AG08396 (cell line): ENCODE data around the gene COL27A1.

Experiments used
- DNase-seq: peaks from one replicate; pipeline ENCODE4 v3.0.0; 2012; ENCODE audit warnings: low spot score, mixed read lengths

COL27A1 gene

DNA sequence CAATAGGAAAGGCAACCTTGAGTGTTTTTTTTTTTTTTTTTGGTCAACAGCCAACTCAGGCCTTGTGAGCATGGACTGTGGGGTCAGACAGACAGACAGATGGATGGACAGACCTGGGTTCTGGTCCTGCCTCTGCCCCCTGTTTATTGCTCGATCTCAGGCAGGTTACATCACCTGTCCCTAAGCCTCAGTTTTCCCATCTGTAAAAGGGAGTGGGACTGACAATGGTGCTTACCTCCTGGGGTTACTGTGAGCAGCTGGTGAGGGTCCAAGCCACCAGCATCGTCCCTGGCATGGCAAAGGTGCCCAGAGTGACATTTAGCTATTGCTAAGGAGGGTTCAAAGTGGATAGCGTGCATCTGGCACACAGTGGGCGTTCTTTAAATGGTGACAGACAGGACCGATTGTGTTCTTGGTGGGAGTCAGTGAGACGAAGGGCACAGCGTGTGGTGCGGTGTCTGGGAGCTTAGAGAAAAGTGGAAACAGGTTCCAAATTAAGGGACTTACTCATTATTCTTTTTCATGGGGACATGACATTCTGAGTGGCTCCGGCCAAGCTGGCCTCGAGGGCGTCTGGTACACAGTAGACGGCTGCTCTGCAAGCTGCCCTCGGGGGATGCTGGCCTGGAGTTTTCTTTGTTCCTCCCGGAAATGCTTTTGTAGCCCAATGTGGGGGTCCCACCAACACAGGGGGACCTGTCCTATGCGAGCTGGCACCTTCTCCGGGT lies 72.1 kb downstream of the COL27A1 start:
- no peak for DNase-seq

DNA sequence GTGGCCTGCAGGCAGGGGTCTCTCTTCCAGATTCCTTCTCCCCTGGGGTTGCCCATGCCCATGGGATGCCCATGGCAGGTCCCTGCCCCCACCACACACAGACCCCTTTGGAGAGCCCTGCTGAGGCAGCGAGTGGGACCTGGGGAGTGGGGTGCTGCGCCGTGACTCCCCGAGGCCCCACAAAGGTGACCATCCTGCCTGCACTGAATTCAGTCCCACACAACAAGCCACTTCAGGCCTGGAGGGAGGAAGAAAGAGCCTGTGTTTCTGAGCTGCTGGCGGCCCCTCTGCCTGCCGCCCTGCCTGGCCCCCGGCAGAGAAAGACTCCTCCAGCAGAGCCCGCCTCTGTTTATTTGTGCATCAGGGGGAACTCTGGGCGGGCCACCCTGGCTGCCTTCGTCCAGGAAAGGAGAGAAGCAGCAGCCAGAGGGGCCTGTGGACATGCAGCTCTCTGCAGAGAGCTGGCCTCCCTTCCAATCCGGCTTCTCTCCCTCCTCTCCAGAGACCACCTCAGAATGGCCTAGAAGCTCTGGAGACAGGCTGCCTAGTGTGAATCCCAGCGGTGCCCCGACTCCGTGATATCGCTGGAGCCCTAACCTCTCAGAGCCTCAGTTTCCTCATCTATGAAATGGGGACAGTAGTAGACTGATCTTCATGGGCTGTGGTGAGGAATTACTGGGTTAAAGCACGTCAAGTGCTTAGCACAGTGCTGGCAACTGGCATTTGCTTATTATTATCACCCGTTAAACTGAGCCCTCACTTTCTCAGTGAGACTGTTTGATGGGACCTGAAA lies 72.9 kb downstream of the COL27A1 start:
- DNase-seq, result no peak

DNA sequence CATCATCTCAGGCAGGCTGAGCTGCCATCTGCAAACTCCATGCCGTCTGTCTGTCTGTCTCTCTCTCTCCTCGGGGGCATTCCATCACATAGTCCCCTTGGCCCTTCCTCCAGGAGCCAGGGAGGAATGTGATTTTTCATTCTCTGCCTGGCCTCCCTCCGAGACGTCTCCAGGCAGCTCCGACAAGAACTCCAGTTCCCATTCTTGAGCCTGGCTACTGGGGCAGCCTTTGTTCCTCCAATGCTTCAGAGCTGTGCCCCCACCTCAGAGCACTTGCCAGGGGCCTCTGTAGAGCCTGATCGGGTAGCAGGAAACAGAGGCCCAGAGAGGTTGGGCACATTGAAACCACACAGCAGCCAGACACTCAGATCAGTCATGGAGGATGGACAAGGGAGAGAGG lies 74.0 kb downstream of the COL27A1 start:
- DNase-seq, result no peak

DNA sequence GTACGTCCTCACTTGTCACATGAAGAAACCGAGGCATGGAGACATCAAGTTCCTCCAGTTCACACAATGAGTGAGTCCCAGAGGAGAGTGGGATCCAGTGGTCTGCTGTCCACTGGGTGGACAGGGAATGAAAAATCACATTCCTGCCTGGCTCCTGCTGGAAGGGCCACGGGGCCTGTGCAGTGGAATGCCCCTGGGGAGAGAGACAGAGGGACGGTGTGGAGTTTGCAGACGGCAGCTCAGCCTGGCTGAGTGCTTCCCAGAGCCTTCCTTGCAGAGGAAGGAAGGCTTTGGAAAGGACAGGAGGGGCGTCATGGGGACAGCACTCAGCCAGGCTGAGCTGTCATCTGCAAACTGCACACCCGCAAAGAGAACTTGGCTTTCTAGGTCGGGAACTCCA lies 74.7 kb downstream of the COL27A1 start:
- DNase-seq, result no peak

DNA sequence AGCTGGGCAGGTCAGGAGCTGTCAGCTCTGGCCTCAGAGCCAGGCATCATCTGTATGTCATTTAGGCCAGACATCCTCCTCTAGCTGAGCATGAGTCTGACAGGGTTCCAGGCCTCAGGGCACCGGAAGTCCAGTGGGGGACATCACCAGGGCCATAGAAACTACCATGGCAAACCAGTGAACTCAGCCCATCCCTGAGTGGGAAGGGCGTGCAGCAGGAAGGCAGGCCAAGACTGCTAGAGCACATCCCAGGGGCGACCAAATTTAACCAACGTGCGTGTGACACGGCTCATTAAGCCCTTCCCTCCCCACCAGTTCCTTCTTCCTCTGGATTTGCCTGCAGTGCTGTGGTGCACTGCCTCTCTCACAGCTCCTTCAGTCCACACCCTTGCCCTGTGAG lies 75.9 kb downstream of the COL27A1 start:
- DNase-seq, result no peak

DNA sequence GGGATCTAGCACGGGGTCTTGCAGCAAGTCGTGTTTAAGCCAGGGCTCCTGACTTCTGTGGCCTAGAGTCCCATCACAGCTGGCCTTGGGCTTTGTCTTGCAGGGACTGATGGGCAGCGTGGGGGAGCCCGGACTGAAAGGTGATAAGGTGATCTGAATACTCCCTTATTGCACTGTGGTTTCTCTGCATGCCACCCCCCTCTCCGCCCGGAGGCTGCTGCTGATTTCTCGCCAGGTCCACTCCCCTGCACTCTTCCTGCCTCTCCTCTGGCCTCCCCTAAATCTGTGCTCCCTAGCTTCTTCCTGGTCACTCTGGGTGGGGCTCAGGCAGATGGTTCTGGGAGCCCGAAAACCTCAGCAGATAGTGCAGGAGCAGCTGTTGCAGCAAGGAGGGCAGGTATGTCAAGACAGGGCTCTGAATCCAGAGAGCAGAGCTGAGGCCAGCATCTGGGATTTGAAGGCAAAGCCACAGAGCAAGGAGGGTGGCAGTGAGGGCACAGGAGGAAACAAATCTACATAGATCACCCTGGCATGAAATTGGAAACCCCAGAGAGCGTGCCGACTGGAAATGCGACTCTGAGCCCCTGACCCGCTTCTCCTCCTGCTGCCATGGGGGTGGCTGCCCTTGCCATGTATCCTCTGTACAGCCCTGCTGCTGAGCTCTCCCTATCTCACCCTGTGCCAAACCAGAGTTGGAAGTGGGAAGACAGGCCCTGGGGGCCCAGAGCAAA lies 76.5 kb downstream of the COL27A1 start:
- DNase-seq, result no peak

DNA sequence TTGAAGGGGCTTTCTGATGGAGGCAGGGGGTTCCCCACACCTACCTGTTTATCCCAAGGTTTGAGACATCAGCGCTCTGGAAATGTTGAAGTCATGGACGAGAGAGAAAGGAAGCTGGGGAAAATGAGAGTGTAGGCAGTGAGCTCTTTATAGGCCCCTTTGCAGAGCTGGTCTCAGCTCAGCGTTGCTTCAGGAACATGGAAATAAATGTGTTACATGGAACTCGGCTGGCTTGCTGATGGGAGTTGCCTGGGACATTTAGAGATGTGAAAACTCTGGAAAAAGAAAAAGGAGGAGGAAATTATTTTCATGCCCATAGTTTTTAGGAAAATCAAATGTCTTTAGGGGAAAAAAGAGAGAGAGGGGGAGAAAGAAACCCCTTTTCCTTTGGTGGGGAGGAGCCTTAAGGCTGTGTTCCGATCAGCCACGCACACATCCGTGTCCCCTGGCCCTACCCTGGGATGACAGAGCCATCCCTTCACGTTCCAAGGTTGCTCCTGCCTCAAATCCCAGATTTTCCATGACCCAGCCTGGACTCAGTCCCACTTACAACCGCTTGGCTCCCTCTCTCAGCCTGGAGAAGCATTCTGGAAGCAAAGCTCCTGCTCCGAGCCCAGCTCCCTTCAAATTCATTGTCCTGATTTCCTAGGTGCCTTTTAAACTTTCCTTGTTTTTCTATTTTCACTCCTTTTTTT lies 78.3 kb downstream of the COL27A1 start:
- no peak for DNase-seq

DNA sequence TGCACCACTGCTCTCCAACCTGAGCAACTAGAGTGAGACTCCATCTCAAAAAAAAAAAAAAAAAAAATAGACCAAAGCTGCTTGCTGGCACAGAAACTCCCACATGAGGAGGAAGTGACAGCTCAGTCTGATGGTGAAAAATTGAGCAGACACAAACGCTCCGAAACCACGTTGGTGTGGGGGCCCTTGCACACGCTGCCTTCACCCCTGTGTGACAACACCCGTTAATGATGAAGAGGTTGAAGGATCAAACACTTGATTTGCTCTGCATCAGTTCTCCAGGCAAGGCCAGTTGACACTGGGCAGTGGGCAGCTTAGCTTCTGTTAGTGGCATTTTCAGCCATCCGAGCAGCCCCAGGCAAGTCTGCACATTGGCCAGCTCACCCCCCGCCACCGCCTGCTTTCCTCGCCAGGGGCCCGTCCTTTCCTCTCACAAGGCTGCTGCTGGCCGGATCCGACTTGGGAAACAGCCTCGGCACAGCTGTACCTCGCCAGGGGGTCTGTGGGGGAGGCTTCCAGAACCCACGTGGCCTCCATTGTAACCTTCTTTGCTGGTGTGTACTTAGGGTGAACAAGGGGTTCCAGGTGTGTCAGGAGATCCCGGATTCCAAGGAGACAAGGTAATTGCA lies 79.8 kb downstream of the COL27A1 start:
- no peak for DNase-seq

DNA sequence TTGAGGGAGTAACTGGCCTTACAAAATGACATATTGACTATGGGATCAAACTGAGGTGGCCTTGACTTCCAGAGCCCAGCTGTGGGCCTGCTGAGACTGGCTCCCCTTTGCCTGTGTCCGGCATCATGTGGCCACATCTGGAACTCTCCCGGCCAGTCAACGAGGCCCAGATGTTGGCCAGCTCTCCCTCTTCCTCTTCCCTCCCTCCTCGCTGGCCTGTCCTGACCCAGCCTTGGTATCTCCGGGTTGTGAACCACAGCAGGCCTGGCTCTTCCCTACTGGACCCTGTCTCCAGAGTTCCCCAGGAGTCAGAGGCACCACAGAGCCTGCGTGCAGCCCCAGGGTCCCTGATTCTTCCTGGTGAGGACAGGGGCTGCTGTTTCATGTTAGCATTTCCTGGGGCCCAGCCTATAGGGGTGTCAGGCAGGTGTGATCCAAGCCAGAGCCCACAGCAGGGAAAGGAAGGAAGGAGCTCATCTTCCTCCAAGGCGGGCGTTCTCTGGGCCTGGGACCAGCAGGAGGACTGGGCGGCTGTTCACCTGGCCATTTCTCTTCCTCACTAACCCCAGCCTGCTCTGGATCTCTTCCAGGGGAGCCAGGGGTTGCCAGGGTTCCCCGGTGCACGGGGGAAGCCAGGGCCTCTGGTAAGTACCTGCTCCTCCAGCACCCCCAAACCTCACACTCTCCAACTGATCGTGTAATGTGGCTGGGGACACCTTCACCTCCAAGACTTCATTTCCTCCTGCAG lies 81.2 kb downstream of the COL27A1 start:
- no peak for DNase-seq

DNA sequence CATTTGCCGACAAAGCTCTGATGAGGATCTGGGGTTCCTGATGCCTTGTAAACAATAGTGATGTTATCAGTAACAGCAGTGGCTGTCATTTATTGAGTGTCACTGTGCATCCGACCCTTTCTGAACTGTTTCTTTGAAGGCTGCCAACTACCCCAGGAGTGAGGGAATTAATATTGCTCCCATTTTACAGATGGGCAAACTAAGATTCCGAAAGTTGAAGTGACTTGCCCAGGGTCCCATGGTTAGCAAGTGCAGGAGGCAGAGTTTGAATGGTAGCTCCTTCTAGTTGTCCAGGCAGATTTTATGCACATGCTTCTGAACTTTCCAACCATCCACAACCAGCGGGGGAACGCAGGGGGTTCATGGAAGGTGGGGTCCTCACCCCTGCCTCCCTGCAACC lies 81.9 kb downstream of the COL27A1 start:
- no peak for DNase-seq

DNA sequence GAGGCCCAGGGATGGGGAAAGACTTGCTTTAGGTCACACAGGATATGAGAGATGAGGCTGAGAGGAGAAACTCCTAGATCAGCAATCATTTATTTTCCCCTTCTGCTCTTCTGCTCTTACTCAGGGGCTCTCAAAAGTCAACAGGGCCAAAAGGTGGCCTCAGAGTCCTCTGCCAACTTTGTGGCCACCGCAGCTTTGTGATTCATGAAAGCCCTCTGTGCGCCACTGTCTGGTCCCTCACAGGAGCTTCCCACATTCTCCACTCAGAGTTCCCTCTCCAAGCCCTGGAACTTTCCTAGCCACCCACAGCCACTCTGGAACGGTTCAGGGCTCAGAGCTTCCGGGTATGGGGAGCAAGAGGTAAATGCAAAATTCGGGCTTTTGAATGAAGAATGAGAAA lies 82.4 kb downstream of the COL27A1 start:
- DNase-seq, result no peak

DNA sequence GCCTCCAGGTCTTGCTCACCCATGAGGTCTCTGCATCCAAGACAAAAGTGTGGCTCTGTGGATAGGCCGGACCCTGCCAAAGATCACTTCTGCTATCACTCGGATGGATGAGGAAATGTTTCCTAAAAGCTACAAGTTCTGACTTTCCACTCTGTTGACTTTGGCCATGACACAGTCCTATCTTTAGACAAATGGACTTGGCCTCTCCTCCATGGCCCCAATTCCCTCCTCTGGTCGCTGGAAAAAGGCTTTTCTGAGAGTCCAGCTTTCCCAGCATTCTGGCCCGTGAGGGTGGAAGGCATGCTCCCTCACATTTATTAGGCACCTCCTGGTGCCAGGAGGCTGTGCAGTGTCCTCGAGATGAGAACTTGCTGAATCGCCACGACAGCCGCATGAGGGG lies 83.1 kb downstream of the COL27A1 start:
- DNase-seq, result no peak

DNA sequence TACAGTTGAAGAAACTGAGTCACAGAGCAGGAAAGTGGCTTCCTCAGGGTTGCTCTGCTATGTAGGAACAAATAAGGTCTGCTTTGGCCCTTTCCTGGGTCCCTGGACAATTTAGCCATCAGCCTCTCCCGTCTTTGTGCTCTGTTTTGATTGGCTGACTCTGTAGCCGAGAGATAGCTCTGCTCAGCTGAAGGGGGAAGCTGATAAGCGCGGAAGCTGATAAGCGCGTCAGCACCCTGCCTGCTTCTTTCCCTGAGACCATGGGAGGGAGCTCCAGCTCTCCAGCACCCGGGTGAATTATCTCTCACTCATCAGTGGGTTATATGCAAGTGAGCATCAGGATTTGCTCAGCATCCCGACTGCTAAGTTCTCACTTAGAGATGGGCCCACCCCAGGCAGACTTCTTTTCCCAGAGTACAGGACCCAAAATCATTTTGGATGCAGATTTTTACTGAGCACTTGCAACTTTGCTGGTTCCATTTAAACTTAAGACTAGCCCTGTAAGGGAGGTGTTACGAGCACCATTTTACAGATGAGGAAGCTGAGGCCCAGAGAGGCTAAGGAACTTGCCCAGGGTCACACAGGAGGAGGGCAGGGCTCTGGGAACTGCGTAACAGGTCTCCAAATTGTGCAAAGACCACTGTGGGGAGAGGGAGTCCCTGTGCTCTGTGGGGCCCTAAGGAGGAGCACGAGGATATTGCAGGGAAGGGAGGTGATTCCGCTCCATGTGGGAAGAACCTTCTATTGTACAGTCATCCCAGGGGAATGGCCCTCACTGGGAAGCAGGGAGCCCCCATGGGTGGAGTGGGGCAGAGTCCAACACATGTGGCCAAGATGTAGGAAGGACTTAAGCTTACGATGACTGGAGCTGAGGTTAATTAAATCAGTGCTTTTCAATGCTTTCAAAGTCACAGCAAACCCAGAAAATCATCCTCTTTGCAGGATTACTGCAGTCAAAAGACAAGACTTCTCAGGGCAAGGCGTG lies 83.8 kb downstream of the COL27A1 start:
- DNase-seq, result peak; percentile 57

DNA sequence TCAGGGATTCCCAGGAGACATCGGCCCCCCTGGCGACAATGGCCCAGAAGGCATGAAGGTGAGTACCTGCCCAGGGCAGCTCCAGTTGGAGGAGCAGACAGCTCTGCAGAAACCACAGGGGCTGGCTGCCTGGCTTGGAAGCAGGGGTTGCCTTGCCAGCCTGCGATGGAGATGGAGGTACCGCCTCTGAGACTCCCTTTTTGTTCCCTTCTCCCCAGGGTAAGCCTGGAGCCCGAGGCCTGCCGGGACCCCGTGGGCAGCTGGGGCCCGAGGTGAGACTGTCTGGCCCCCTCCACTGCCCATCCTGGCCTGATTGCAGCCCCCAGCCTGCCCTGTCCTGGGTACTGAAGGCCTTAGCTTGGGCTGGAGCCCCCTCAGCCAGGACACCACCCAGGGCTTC lies 84.9 kb downstream of the COL27A1 start:
- no peak for DNase-seq

DNA sequence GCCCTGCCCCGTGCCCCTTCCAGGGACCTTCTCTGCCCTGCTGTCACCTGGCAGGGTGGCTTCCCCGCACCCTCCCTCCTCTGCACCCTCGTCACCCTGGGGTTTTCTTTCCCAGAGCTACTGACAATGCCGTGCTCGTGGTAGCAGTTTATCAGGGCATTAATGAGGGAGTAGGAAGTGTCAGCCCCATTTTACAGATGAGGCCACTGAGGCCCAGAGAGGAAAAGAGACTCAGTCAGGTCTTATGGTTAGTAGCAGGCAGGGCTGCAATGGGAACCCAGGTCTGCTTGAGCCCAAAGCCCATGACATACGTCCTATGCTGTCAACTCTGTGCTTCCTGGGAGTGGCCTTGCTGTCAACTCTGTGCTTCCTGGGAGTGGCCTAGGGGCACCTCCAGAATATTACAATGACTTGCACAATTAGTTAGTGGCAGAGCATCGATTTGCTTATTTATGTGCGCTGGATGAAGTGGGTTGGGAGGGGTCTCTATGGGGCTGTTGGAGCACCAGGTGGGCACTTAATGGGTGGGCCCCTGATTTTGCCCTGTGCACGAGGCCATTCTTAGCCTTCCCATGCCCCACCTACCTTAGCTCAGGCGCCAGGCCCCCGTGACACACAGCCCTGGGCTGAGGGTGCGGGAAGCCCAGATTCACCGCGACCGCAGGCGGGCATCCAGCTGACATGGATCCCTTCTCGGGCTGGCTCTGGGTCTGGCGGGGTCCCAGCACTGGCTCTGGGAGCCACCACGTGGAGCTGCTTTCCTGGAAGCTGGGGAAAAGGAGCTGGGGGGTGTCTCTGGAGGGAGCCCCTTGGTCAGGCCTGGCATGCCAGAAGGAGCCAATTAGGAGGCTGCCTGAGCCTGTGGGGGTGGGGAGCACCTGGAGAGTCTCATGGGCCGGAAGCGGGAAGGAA lies 85.6 kb downstream of the COL27A1 start:
- no peak for DNase-seq

DNA sequence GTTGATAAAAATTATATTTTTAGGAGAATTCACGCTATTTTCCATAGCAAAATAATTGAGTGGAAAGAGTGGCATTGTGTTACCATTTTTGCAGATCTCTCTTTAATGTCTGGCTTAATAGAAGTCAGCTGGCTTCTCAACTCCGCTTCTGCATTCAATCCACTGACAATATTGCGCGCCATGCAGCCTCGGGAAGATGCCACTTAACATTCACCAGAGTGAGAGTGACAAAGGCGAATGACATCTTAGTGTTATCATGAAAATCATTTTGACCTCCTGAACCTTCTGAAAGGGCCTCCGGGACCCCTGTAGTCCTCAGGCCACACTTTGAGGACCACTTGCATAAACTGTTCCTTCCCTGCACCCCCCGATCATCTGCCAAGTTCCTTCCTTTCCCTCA lies 87.5 kb downstream of the COL27A1 start:
- no peak for DNase-seq

DNA sequence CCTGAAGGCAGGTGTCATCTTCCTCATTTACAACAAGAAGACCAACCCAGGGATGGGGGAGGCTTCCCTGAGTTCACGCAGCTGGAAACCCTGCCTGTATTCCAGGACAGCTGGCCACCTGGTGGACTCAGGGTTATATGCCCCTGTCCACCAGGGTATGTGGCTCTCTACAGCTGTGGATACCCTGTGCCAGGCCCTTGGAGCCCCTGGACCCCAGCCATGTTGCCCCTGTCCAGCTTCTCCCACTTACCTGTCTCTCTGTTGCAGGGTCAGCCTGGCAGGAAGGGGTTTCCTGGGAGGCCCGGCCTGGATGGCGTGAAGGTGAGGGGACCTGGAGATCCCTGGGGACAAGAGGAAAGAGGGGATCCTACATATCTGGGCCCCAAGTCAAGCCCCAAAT lies 87.9 kb downstream of the COL27A1 start:
- no peak for DNase-seq

DNA sequence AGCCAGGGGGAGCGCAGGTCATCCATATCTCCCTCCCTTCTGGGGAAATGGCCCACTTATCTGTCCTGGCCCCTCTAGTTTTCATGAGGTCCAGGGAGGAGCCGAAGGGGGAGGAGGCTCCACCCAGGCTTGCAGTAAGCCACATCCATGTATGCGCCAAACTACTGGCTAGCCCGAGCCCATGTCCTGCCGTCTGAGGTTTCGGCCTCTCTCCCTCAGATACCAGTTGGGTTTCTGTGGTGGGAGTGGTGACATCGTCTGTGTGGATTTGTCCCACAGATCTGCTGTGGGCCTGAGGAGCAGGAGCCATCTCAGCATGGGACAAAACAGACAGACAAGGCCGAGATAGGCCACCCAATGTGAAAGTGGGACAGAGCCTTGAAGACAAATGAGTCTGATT lies 89.2 kb downstream of the COL27A1 start:
- DNase-seq, result no peak

DNA sequence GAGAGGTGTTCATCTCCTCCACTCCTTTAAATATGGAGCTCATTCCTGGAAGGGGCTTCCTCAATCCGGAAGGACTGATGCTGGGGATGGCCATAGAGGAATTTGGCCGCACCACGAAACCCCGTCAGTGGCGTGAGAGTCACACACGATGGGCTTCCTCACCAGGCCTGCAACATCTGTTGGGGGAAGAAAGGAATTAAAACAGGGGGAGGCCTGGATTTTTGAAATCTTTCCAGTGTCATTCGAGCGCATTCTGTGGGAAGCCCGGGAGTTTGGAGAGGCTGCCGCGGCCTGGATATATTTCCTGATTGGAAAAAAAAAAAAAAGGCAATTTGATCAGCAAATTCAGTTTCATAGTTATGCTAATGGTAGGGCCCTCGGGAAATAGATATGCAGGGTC lies 91.2 kb downstream of the COL27A1 start:
- peak; percentile 39 for DNase-seq
